GM21390 (cell line): ENCODE results near the gene NELL1.
A peak's percentile ranks its signal among the peaks of the same experiment; 100 is the strongest.

Experiments
- ATAC-seq: cut with Tn5 transposase; IDR thresholded peaks from one replicate; pipeline ENCODE4 v1.9.1; 2021; ENCODE audit not compliant: unreplicated experiment

The NELL1 gene

GRCh38 chr11:20668844-20669819 lies at the start of gene NELL1:
Gene NELL1 (plus strand): TSS chr11:20669586.
- no peak for ATAC-seq

GRCh38 chr11:20620988-20621387 lies 48.4 kb upstream of the NELL1 start:
- no peak for ATAC-seq

- ATAC-seq = no peak
Observed at GRCh38 chr11:20621679-20622078, 47.7 kb upstream of the NELL1 start.

GRCh38 chr11:20623252-20623651 lies 46.1 kb upstream of the NELL1 start:
- ATAC-seq = no peak

- ATAC-seq = no peak
Observed at GRCh38 chr11:20626279-20626678, 43.1 kb upstream of the NELL1 start.

- no peak for ATAC-seq
Observed at GRCh38 chr11:20627026-20627425, 42.4 kb upstream of the NELL1 start.

- ATAC-seq = no peak
Observed at GRCh38 chr11:20627701-20628100, 41.7 kb upstream of the NELL1 start.

GRCh38 chr11:20631519-20632168 lies 37.7 kb upstream of the NELL1 start:
- no peak for ATAC-seq

GRCh38 chr11:20632169-20632532 lies 37.2 kb upstream of the NELL1 start:
- no peak for ATAC-seq

GRCh38 chr11:20634044-20634443 lies 35.3 kb upstream of the NELL1 start:
- ATAC-seq = no peak

- no peak for ATAC-seq
Observed at GRCh38 chr11:20634781-20635180, 34.6 kb upstream of the NELL1 start.

- no peak for ATAC-seq
Observed at GRCh38 chr11:20638074-20638473, 31.3 kb upstream of the NELL1 start.

GRCh38 chr11:20639688-20640087 lies 29.7 kb upstream of the NELL1 start:
- no peak for ATAC-seq

- ATAC-seq = no peak
Observed at GRCh38 chr11:20640401-20640800, 29.0 kb upstream of the NELL1 start.

GRCh38 chr11:20644360-20644759 lies 25.0 kb upstream of the NELL1 start:
- ATAC-seq = no peak

GRCh38 chr11:20647976-20648565 lies 21.3 kb upstream of the NELL1 start:
- ATAC-seq = peak; percentile 86

GRCh38 chr11:20652150-20652806 lies 17.1 kb upstream of the NELL1 start:
- ATAC-seq = no peak

GRCh38 chr11:20654038-20654437 lies 15.3 kb upstream of the NELL1 start:
- ATAC-seq = no peak

GRCh38 chr11:20656901-20657300 lies 12.5 kb upstream of the NELL1 start:
- no peak for ATAC-seq

- ATAC-seq = no peak
Observed at GRCh38 chr11:20658135-20658534, 11.3 kb upstream of the NELL1 start.

GRCh38 chr11:20661445-20661844 lies 7.9 kb upstream of the NELL1 start:
- ATAC-seq = no peak
